Parathyroid adenoma (tissue), 2 donors: ENCODE data around the gene PRDM16.

ENCODE experiments used
- H2AFZ ChIP-seq: fragments of 300-600 bp; sonication (generic); one replicate; pipeline ENCODE4 v1.7.0; 2017; ENCODE audit warnings: antibody characterized with exemption, mild to moderate bottlenecking
- H3K27ac ChIP-seq: fragments of 300-600 bp; sonication (generic); one replicate; pipeline ENCODE4 v1.7.0; 2017
- H3K27me3 ChIP-seq: fragments of 300-600 bp; sonication (generic); one replicate; pipeline ENCODE4 v1.7.0; 2017; ENCODE audit warnings: low read length; ENCODE audit not compliant: control insufficient read depth, insufficient read depth
- H3K36me3 ChIP-seq: fragments of 300-600 bp; sonication (generic); one replicate; pipeline ENCODE4 v1.7.0; 2017; ENCODE audit warnings: low read length; ENCODE audit not compliant: control insufficient read depth, insufficient read depth
- H3K4me1 ChIP-seq: fragments of 300-600 bp; sonication (generic); one replicate; pipeline ENCODE4 v1.7.0; 2017; ENCODE audit warnings: control low read depth
- H3K4me2 ChIP-seq: fragments of 300-600 bp; sonication (generic); one replicate; pipeline ENCODE4 v1.7.0; 2017; ENCODE audit warnings: low read length
- H3K4me3 ChIP-seq: fragments of 300-600 bp; sonication (generic); one replicate; pipeline ENCODE4 v1.7.0; 2017; ENCODE audit warnings: low read depth, low read length
- H3K79me2 ChIP-seq: fragments of 300-600 bp; sonication (generic); one replicate; pipeline ENCODE4 v1.7.0; 2017; ENCODE audit warnings: control low read depth
- H3K9ac ChIP-seq: fragments of 300-600 bp; sonication (generic); one replicate; pipeline ENCODE4 v1.7.0; 2017; ENCODE audit warnings: mild to moderate bottlenecking
- H3K9me3 ChIP-seq: fragments of 300-600 bp; sonication (generic); one replicate; pipeline ENCODE4 v1.7.0; 2017; ENCODE audit warnings: low read length; ENCODE audit not compliant: control insufficient read depth
- TF ChIP-seq, protein P1 (sequence below): fragments of 300-600 bp; sonication (generic); IDR thresholded peaks from one replicate; pipeline ENCODE4 v1.7.0; 2017; ENCODE audit warnings: antibody characterized with exemption, mild to moderate bottlenecking
- donor health status: primary hyperparathyroidism.

Gene PRDM16

DNA sequence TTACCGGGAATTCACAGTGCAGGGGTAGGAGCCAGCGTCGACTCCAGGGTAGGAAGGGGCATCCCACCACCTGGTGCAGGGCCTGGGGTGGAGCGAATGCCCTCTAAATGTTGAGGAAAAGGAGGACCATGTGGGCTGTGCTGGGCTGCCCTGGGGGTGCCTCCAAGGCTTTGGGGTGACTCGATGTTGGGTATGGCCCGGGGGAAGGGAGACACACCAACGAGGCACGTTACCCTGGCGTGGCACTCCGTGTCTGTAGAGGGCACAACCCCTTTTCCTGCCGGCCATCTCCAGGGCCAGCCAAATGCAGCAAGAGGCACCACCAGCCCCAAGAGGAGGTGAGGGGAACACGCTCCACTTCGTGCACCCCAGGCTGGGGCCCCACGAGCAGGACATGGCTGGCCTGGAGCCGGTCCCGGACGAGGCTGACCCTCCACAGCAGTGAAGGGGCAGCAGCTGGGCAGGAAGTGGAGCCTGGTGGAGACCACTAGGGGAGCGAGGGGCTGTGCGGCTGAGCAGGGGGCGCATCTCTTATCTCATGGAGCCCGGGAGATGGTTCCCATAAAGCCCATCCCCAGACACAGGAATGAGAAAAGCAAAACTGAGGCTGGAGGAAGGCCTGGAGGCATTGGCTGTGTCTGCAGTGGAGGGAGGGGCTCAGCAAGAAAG is 36.5 kb upstream of the PRDM16 start:
- H3K4me1 ChIP-seq, result no peaks in the 10 kb centered on the region
- H3K36me3 ChIP-seq, result no peaks in the 10 kb centered on the region
- no peak overlapping the region for H3K4me2 ChIP-seq
- H3K79me2 ChIP-seq, result no peaks in the 10 kb centered on the region
- no peak overlapping the region for H3K9ac ChIP-seq
- H3K9me3 ChIP-seq, result no peaks in the 10 kb centered on the region
- H2AFZ ChIP-seq, result no peak overlapping the region
- no peak overlapping the region for H3K27ac ChIP-seq
- no peak overlapping the region for H3K4me3 ChIP-seq
- TF ChIP-seq, protein P1, sequence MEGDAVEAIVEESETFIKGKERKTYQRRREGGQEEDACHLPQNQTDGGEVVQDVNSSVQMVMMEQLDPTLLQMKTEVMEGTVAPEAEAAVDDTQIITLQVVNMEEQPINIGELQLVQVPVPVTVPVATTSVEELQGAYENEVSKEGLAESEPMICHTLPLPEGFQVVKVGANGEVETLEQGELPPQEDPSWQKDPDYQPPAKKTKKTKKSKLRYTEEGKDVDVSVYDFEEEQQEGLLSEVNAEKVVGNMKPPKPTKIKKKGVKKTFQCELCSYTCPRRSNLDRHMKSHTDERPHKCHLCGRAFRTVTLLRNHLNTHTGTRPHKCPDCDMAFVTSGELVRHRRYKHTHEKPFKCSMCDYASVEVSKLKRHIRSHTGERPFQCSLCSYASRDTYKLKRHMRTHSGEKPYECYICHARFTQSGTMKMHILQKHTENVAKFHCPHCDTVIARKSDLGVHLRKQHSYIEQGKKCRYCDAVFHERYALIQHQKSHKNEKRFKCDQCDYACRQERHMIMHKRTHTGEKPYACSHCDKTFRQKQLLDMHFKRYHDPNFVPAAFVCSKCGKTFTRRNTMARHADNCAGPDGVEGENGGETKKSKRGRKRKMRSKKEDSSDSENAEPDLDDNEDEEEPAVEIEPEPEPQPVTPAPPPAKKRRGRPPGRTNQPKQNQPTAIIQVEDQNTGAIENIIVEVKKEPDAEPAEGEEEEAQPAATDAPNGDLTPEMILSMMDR, result no peak
- H3K27me3 ChIP-seq, result no peaks in the 10 kb centered on the region

DNA sequence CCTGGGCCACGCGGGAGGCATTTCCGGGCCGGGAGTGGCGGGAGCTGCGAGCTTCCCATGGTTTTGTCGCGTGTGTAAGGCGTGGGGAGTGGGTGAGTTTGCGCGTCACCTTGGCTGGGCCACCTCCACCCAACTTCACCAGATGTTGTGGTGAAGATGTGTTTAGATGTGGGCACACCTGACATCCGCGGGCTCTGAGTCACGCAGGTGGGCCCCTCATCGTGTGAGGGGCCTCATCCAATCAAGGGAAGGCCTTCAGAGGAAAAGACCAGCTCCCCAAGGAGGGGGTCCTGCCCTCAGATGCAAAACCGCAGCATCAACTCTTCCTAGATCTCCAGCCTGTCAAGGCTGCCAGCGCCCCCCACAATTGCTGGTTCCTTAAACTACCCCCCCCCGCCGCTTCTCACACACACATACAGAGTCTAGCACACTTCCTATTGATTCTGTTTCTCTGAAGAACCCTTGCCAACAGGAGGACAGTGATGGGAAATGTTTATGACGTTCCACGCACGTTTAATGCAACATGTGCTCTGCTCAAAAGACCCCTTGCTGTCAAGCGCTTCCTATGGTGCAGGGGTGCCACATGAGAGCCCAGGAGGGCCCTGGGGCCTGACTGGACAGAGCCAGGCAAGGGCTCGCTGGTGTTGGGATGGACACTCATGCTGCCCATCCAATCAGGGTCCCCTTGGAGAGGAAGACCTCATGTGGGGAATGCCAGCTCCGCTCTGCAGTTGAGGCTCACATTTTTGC is 35.8 kb upstream of the PRDM16 start:
- Histone ChIP-seq H3K27ac (no peak overlapping the region), H3K4me2 (no peak overlapping the region), H3K27me3 (no peaks in the 10 kb centered on the region), H3K4me3 (no peak overlapping the region), H3K9ac (no peak overlapping the region), H3K36me3 (no peaks in the 10 kb centered on the region), H3K9me3 (no peaks in the 10 kb centered on the region), H3K4me1 (no peaks in the 10 kb centered on the region), H2AFZ (no peak overlapping the region), H3K79me2 (no peaks in the 10 kb centered on the region)
- TF ChIP-seq, protein P1, result no peak

DNA sequence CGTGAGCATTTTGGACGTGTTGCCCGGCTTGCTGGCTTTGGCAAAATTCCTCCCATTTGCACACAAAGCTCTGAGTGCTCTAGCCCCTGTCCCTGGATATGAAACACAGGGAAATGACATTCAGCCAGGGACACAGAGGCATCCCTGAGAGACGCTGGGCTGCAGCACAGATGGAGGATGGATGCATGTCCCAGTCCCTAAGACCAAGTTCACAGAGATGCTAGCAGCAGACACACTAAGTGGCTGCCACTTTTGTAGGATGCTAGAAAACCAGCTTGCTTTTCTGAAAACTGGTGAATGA is 35.3 kb upstream of the PRDM16 start:
- Histone ChIP-seq H3K36me3 (no peaks in the 10 kb centered on the region), H3K4me1 (no peaks in the 10 kb centered on the region), H2AFZ (no peak overlapping the region), H3K27me3 (no peaks in the 10 kb centered on the region), H3K79me2 (no peaks in the 10 kb centered on the region), H3K9me3 (no peaks in the 10 kb centered on the region), H3K4me3 (no peak overlapping the region), H3K4me2 (no peak overlapping the region), H3K27ac (no peak overlapping the region), H3K9ac (no peak overlapping the region)
- TF ChIP-seq, protein P1, result no peak

DNA sequence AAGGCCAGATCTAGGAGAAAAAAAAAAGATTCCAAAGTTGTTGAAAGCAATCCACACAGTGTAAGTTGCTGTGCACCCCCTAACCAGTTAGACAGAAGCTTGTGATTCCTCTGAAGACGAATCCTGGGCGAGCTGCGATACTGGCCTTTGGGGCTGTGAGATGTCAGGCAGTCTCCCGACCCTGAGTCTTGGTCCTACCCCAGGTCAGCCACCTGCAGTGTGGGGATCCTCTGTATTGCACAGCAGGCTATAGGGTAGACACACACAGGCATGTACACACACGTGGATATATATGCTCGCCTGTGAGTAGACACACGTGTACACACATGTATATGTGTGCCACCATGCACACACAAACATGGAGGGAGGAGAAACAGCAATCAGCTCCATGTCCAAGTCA is 34.8 kb upstream of the PRDM16 start:
- H3K79me2 ChIP-seq, result no peaks in the 10 kb centered on the region
- H2AFZ ChIP-seq, result no peak overlapping the region
- H3K4me3 ChIP-seq, result no peak overlapping the region
- no peak overlapping the region for H3K27ac ChIP-seq
- TF ChIP-seq, protein P1, result no peak
- no peaks in the 10 kb centered on the region for H3K4me1 ChIP-seq
- H3K9me3 ChIP-seq, result no peaks in the 10 kb centered on the region
- H3K4me2 ChIP-seq, result no peak overlapping the region
- no peaks in the 10 kb centered on the region for H3K27me3 ChIP-seq
- H3K9ac ChIP-seq, result no peak overlapping the region
- no peaks in the 10 kb centered on the region for H3K36me3 ChIP-seq
